PC-9 (cell line): ENCODE results near the gene CCNB1IP1.
"Not testable (repeated sequence)": the region's sequence is repeated elsewhere in the genome, so short reads cannot be mapped to it uniquely, and the experiment has no call there.

Experiments used
- EZH2 ChIP-seq: fragments of 200-600 bp; sonication (generic); IDR thresholded peaks from 2 replicates; pipeline ENCODE4 v1.8.0; 2017; ENCODE audit warnings: antibody characterized with exemption, low read depth
- TF ChIP-seq, protein P1 (sequence below): fragments of 200-600 bp; sonication (generic); conservative IDR thresholded peaks from 2 replicates; pipeline ENCODE4 v1.6.1; 2017; ENCODE audit warnings: mixed run types, antibody characterized with exemption, mild to moderate bottlenecking, moderate library complexity

DNA sequence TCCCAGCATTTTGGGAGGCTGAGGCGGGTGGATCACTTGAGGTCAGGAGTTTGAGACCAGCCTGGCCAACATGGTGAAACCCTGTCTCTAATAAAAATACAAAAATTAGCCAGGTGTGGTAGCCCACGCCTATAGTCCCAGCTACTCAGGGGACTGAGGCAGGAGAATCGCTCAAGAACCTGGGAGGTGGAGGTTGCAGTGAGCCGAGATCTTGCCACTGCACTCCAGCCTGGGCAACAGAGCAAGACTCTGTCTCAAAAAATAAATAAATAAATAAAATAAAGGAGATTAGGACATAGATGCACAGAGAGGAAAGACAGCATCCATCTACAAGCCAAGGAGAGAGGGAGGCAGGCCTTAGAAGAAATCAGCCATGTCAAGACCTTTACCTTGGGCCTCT is 8.0 kb upstream of the CCNB1IP1 start:
- TF ChIP-seq, protein P1, sequence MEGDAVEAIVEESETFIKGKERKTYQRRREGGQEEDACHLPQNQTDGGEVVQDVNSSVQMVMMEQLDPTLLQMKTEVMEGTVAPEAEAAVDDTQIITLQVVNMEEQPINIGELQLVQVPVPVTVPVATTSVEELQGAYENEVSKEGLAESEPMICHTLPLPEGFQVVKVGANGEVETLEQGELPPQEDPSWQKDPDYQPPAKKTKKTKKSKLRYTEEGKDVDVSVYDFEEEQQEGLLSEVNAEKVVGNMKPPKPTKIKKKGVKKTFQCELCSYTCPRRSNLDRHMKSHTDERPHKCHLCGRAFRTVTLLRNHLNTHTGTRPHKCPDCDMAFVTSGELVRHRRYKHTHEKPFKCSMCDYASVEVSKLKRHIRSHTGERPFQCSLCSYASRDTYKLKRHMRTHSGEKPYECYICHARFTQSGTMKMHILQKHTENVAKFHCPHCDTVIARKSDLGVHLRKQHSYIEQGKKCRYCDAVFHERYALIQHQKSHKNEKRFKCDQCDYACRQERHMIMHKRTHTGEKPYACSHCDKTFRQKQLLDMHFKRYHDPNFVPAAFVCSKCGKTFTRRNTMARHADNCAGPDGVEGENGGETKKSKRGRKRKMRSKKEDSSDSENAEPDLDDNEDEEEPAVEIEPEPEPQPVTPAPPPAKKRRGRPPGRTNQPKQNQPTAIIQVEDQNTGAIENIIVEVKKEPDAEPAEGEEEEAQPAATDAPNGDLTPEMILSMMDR, result not testable (repeated sequence)
- not testable (repeated sequence) for TF ChIP-seq EZH2
